Coronary artery (tissue), 2 donors: ENCODE data around the gene CSTF1.

ENCODE experiments used
- DNase-seq: peaks from one replicate; pipeline ENCODE4 v3.0.0-alpha.2; 2017; ENCODE audit warnings: low spot score
- H3K27ac ChIP-seq, 2 donors: fragments of 200-600 bp; sonication (generic); one replicate each; pipeline ENCODE4 v1.5.1; 2016 to 2019
- H3K4me3 ChIP-seq: fragments of 200-600 bp; sonication (generic); 2 replicates; pipeline ENCODE4 v1.5.1; 2016; ENCODE audit warnings: mild to moderate bottlenecking, moderate library complexity
- TF ChIP-seq, protein P1 (sequence below): fragments of 200-600 bp; sonication (generic); IDR thresholded peaks from one replicate; pipeline ENCODE4 v1.5.1; 2019; ENCODE audit warnings: antibody characterized with exemption

Gene CSTF1

DNA sequence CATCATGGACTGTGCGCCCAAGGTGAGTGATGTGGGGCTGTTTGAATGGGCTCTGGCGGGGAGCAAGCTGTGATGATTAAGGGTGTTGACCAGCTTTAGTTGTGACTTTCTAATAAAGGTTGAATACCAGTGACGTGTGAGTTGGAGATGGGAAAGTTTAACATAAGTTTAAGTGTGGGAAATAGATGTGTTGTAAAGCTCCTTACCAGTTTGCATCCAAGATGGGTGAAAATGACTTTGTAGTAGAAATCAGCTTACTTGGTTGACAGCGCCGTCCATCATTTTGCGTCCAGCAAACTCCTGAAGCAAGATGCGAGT is 20.0 kb downstream of the CSTF1 start:
- peak overlapping the region in 1 of 2 donors; percentile 61 for H3K27ac ChIP-seq
- H3K4me3 ChIP-seq, result peak overlapping the region; percentile 54
- TF ChIP-seq, protein P1, sequence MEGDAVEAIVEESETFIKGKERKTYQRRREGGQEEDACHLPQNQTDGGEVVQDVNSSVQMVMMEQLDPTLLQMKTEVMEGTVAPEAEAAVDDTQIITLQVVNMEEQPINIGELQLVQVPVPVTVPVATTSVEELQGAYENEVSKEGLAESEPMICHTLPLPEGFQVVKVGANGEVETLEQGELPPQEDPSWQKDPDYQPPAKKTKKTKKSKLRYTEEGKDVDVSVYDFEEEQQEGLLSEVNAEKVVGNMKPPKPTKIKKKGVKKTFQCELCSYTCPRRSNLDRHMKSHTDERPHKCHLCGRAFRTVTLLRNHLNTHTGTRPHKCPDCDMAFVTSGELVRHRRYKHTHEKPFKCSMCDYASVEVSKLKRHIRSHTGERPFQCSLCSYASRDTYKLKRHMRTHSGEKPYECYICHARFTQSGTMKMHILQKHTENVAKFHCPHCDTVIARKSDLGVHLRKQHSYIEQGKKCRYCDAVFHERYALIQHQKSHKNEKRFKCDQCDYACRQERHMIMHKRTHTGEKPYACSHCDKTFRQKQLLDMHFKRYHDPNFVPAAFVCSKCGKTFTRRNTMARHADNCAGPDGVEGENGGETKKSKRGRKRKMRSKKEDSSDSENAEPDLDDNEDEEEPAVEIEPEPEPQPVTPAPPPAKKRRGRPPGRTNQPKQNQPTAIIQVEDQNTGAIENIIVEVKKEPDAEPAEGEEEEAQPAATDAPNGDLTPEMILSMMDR, result no peak
- DNase-seq, result no peak

DNA sequence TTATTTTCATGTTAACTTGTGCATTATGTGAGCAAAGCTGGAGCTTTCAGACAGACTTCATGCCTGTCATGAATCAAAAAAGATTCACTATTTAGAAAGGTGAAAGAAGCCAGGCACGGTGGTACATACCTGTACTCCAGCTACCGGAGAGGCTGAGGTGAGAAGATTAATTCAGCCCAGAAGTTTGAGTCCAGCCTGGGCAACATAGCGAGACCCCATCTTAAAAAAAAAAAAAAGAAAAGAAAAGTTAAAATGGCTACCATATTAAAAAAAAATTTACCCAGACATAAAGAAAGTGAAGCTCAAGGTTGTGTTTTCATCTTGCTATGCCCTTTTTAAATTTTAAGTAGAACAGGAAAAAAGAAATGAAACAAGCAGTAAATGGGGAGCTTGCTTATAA is 20.5 kb downstream of the CSTF1 start:
- peak overlapping the region; percentile 54 for H3K4me3 ChIP-seq
- TF ChIP-seq, protein P1, result no peak
- H3K27ac ChIP-seq, result peak overlapping the region in 1 of 2 donors; percentile 61
- no peak for DNase-seq

- TF ChIP-seq, protein P1, result no peak
- no peak for DNase-seq
- Histone ChIP-seq H3K4me3 (no peak overlapping the region), H3K27ac (no peak overlapping the region)
Measured at GRCh38 chr20:56414842-56415765, 22.7 kb downstream of the CSTF1 start.

DNA sequence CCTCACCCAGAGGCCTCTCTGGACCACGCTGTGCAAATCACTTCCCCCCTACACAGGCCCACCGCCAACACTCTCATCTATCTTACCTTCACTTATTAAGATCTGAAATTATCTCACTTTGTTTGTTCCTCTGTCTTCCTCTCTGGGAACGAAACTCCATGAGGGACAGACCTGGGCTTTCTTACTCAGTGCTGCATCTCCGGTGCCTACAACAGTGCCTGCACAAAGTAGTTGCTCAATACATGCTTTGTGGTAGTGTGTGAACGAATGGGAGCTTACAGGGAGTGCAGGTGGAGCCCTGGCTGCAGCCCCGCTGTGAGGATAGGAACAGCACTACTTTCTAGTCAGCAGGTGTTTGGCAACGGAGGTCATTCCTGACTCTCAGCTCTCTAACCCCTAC is 25.0 kb downstream of the CSTF1 start:
- TF ChIP-seq, protein P1, result no peak
- DNase-seq, result no peak
- H3K4me3 ChIP-seq, result no peak overlapping the region
- H3K27ac ChIP-seq, result peak overlapping the region in 1 of 2 donors; percentile 68

- H3K27ac ChIP-seq, result peak overlapping the region in 1 of 2 donors; percentile 68
- TF ChIP-seq, protein P1, result no peak
- DNase-seq, result no peak
- H3K4me3 ChIP-seq, result no peak overlapping the region
Measured at GRCh38 chr20:56417911-56418310, 25.5 kb downstream of the CSTF1 start.

GRCh38 chr20:56418385-56418861 is 26.0 kb downstream of the CSTF1 start:
- DNase-seq, result no peak
- TF ChIP-seq, protein P1, result no peak
- no peak overlapping the region for H3K4me3 ChIP-seq
- H3K27ac ChIP-seq, result peak overlapping the region in 1 of 2 donors; percentile 68

DNA sequence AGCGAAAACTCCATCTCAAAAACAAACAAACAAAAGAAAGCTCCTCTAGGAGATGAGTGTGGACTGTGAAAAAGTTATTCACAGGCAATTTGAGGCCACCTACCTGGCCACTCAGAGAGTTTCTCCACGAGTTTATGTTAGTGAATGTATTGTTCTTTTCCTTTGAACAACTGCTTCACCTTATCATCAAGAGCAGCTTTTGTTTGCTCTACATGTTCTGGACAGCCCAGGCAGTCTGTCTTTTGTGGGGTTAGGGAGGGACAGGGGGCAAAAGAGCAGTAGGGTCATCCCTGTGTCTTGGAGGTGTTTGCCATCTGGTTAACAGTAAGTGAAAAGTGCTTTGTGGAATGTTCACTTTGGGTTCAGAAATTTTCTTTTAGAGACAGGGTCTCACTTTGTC is 27.6 kb downstream of the CSTF1 start:
- no peak for DNase-seq
- TF ChIP-seq, protein P1, result no peak
- Histone ChIP-seq H3K4me3 (no peak overlapping the region), H3K27ac (no peak overlapping the region)
